NCI-H187 (cell line): ENCODE data around the gene IGFN1.

ENCODE experiments used
- DNase-seq, 2 experiments: peaks; one replicate each; lab custom pipeline; 2025; lab: John Stamatoyannopoulos, UW

IGFN1 gene

DNA sequence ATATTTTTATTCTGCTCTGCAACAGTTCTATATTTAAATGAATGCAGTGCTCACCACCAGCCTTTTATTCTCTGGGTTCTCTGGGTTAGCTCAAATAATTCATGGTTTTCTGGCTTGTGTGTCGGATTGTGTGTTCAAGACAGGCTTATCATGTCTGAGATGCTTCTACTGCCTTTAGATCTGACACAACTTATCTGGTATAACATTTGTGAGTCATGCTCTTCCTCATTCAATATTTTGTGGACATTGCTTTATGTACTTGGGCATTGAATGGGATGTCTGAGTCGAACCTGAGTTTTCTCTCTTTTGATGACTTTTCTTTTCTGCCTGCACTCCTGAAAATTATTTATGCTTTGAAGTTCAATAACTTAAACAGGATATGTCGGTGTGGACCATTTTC is 75.1 kb downstream of the IGFN1 start:
- DNase-seq = no peak

DNA sequence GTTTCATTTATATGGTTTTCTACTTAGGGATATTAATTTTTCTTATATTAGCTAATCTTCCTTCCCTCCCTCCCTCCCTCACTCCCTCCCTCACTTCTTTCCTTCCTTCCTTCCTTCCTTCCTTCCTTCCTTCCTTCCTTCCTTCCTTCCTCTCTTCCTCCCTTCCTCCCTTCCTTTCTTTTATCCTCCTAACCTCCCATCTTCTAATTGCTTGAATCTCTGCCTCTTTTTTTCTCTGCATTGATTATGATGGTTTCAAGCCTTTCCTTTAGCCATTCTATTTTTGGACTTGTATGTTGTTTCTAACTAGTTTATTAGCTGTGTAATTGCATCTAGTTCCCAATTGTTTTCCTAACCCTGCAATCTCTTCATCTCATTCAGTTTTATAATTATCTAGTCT is 75.7 kb downstream of the IGFN1 start:
- no peak for DNase-seq

DNA sequence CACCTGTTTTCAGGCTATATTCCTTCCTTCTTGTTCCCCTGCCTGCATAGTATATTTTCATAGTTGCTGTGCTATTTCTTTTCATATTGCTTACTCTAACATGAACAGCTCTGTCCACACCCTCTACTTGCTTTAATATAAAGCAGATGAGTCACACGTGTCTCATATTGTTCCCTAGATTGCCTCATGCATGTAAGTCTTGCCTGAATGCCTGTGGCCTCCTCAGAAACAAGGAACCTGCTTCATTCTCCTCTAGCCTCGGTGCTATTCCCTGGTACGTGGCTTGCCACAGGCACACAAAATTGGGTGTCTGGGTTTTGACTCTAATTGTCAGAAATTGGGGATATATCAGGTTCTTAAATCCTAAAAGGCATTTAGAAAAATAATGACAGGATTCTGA is 76.2 kb downstream of the IGFN1 start:
- no peak for DNase-seq

DNA sequence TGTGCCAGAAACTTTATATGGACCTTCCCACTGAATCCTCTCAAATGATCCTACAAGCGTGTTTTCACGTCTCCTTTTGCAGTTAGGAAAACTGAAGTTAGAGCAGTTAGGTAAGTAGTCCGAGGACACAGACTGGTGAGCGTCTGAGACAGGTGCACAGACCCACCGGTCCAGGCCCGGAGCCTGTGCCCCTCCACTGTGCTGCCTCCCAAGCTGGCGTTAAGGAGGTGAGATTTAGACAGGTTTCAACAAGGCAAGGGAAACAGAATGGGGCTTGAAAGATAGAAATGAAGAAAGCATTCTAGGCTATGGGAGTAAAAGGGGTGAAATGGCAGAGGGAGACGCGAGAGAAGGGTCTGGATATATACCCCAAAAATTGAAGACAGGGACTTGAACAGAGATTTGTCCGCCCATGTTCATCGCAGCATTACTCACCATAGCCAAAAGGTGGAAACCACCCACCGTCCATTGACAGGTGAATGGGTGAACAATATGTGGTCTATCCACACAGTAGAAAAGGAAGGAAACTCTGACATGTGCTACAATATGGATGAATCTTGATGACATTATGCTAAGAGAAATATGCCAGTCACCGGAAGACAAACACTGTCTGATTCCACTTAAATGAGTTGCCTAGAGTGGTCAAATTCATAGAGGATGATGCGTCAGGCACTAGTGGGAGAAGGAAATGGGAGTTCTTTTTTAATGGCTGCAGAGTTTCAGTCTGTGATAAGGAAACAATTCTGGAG is 77.0 kb downstream of the IGFN1 start:
- DNase-seq = no peak

DNA sequence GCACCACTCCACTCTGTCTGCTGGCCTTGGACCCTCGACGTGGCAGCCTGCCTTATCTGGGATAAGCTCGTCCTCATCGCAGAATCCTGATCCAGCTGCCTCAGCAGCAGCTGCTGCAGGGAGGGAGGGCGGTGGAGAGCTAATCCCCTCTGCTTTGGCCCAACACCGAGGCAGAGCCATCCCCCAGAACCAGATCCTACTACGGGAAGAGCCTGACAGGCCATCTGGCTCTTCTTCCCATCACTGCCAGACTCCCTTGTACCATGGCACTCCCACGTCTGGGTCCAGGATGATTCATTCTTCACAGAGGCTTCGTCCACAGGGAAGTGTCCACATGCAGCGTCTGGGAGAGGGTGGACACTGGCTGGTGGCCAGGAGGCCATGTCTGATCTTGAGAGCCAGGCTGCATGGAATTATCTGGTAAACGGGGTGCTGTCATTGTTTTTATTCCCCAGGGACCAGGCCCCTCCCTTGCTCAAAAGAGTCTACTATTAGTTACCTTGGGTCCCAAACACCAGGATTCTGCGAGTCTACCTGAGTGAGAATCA is 78.1 kb downstream of the IGFN1 start:
- DNase-seq = no peak

DNA sequence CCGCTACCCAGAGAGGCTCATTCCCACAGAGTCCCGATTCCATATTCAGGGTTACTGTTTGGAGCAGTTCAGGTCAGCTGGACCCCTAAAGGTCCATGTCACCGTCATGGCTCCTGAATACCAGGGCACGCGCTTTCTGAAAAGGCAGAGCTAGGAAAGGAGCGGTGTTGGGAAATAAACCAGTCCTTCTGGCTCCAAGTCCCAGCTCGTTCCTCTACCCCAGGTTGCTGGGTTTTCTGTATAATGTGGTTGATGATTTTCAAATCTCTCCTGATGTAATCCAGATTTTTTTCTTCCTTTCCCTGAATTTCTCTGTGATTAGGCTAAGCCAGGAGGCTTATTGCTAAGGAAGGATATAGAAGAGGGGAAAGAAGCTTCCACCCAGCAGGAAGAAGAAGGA is 78.7 kb downstream of the IGFN1 start:
- DNase-seq = no peak

DNA sequence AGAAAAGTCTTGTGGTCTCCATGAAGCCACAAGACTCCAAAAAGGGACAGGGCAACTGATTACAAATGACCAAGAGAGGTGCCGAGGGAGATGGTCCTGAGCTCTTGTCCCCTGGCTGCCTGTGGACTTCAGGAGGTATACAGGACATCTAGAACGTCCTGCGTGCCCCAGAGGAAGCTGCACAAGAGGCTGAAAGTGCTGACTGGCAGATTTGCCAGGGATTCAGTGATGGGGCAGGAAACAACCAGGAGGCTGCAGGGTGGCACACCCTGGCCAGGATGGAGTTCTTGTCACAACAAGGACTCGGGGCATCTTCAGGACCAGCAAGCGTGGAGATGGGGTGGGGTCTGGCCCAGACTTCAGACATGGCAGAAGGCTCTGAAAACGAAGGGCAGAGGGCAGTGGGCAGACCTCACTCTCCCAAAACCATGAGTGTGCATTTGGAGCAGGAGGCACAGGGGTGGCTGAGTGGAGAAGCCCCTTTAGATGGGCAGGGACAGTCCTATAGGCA is 79.3 kb downstream of the IGFN1 start:
- DNase-seq = no peak

DNA sequence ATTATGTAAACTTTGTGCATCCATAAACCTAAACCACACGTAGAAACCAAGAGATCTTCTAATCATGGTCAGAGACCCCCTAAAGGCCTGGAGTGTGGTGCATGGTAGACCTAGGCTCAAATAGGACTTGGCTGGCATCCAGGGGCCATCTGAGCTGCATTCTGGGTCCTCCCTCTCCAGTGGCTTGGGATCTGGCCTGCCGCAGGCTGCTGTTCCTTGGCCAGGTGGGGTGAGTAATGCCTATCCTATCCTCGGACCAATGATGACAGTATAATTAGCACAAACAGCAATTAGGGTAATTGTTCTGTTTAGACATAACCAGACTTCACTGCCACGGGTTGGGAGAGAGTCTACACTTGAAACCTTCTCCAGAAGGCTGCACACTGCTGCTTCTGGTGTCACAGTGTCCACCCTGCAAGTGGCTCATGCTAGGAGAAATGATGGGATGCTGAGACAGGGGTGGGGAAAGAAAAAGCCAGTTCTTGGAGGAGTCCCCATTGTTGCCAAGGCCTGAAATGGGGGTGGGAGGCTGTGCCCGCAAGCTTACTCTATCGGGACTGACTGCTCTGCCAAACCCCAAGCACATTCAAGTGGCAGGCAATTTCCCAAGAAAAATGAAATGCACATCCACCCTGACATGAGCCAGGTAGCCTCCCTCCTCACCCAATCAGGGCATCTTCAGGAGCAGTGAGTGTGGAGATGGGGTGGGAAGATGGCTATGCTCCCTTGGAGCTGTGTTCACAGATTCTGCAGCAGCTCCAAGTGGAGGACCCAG is 80.2 kb downstream of the IGFN1 start:
- DNase-seq = no peak

DNA sequence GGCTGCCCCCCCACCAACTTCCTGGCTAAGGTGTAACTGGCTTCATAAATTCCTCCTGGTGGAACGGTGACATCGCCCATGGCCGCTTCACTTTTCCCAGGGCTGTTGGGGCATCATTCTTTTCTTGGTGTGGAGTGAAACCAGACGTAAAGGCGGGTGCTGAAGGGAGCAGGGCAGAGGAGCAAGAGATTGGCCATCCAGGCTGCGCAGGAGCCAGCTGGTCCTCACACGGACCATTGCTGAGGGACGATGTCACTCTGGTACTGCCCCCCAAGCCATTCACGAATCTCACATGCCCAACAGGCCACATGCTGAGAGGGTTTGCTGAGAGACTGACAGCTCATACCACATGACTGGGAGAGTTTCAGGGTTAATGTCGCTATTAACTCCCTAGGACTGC is 82.2 kb downstream of the IGFN1 start:
- no peak for DNase-seq

DNA sequence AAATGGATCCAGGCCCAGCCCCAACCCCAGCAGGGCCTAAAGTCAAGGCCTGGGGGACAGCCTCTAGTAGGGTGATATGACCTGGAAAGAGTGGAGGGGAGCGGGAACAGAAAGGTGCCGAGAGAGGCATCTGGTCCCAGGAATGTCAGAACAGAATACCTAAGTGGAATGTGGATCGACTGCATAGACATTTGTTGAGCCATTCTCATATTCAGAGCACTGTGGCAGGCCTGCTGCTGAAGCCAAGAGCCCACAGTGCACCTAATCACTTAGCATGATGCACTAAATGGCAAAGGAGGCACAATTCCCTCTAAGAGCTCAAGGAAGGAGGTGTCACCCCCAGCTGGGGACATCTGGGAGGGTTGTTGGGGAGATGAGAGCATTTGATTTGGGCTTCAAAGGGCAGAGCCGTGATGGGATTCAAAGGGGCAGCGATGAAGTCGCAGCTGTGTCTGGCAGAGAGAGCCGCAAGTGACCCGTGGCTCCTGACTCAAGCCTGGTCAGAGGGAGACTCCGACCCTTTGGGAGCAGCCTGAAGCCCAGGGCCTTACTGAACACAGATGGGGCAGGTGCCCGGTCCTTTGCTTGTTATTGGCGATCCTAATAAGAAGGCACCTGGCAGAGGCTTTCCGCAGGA is 84.1 kb downstream of the IGFN1 start:
- no peak for DNase-seq

DNA sequence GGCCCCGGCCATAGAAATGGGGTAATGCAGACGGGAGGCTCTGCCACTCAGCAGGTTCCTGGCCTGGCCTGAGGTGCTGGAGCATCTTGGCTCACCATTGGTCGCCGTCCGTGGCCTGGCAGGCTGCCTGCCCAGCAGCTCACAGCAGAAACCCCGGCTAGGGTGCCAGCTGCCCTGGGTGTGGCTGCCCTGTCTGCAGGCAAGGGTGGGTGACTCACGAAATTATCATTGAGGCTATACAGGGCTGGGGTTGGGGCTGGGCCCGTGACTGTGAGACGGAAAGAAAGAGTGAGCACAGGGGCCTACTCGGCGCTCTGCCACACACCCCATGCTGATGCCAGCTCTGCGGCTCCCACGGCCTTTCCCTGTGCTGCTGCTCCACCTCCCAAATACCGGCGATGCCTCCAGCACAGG is 84.6 kb downstream of the IGFN1 start:
- DNase-seq = no peak

DNA sequence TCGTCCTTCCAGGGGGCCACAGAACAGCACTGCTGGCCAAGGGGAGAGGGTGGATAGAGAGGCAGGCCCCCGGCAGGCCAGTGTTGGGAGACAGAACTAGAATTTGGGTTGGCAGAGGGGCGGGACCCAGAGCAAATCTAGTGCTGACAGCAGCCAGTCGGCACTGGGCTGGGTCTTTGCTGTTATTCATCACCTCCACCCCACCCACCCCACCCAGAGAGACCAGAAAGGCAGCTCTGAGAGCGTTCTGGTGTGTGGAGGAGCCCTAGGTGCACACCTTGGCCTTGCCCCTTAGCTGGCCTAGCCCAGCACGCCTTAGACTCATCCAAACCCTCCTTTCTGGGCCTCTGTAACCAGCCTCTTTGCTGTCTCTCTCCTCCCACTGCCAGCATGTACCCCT is 86.3 kb downstream of the IGFN1 start:
- DNase-seq = no peak

DNA sequence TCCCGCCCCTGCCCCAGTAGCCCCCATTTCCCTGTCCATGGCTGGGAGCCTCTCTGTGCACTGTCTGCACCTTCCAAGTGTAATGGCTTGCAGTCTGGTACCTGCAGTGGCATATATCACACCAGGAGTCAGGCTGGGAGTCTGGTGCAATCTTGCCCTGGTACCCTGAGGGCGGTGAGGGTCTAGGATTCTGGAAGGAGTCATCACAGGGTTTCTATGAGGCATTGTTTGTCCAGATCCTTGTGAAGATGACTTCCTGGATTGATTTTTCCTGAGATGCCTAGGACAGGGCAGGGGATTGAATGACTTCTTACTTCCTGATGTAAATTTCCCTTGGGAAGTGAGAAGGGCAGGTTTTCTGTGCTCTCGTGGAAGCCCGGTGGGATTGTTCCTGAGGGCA is 86.8 kb downstream of the IGFN1 start:
- DNase-seq = no peak
